ENCODE measurements around the gene EP400.

- no peak for TF ChIP-seq ZMAT3 (CRISPR knock-in tag; conservative IDR thresholded peaks at IDR 0.05)
- no peak for TF ChIP-seq ZNF724P (CRISPR knock-in tag; IDR thresholded peaks at IDR 0.05; ENCODE audit: borderline replicate concordance)
- no peak for TF ChIP-seq MZF1 (CRISPR knock-in tag; IDR thresholded peaks at IDR 0.05; ENCODE audit: borderline replicate concordance)
- TF ChIP-seq CHD2 (IDR thresholded peaks at IDR 0.05; ENCODE audit: low read depth, low read length) = no peak
- TF ChIP-seq JARID2 (CRISPR knock-in tag; IDR thresholded peaks at IDR 0.05; ENCODE audit: insufficient replicate concordance) = no peak
- no peak for TF ChIP-seq CTCF (CRISPR knock-in tag; IDR thresholded peaks at IDR 0.05)
- no peak for TF ChIP-seq MLLT10 (CRISPR knock-in tag; IDR thresholded peaks at IDR 0.05)
- no peak for TF ChIP-seq HIVEP1 (CRISPR knock-in tag; IDR thresholded peaks at IDR 0.05)
- no peak for TF ChIP-seq ZNF576 (CRISPR knock-in tag; IDR thresholded peaks at IDR 0.05)
- TF ChIP-seq SRF (IDR thresholded peaks at IDR 0.05; ENCODE audit: low read depth, low read length) = no peak
- no peak for TF ChIP-seq TBL1XR1 (IDR thresholded peaks at IDR 0.05; ENCODE audit: borderline replicate concordance, low read length, partially characterized antibody)
- no peak for TF ChIP-seq ZNF138 (CRISPR knock-in tag; IDR thresholded peaks at IDR 0.05; ENCODE audit: low read depth)
- no peak for TF ChIP-seq EEA1 (CRISPR knock-in tag; IDR thresholded peaks at IDR 0.05; ENCODE audit: borderline replicate concordance)
These were observed 19.2 kb upstream of the EP400 start for GRCh38 chr12:131930510-131930909.
